ENCODE measurements around the gene KLK13. TPM values are rescaled to one million over a fixed set of nuclear protein-coding genes. Genes with fewer than 3 reads are reported as not detected.

The KLK13 gene
- polyA plus RNA-seq, 2 of the 4 experiments (the other 2 are of a cell fraction), result not detected

GRCh38 chr19:51034704-51035103 is 30.2 kb downstream of the KLK13 start, which contains the start of gene KLK12:
Gene KLK12 (minus strand): TSS chr19:51035002. CDS start chr19:51034621, 381 bp downstream.
- ChIA-PET POLR2A (no interaction called here), CTCF (interaction anchor here (1.1 to 1.7 kb wide), 3 partner anchors 12 to 60 kb away, joined by 3 to 12 read pairs (median 4); no protein-coding TSS in a partner anchor)
- WGBS (ENCODE audit: missing lambda C conversion rate), result 27% methylated on average over 11 of the region's 11 CpGs
- Histone ChIP-seq H3K4me1 (no peaks in the 10 kb centered on the region), H3K4me3 (no peak within 1 kb of the TSS), H3K27ac (no peak within 1 kb of the TSS), H3K4me2 (no peak within 1 kb of the TSS), H3K9me3 (no peaks in the 10 kb centered on the region)
- ATAC-seq (peak in 1 of 2 experiments; percentile 36; a peak in 2 of 6 replicates), FAIRE-seq (no peak), DNase-seq (ENCODE audit: low read depth in 1 of 2, low spot score in 1 of 2) (no peak)
- no peak for TF ChIP-seq KDM5A (IDR thresholded peaks at IDR 0.05)
- no peak for TF ChIP-seq NR3C1 (IDR thresholded peaks at IDR 0.05)

- no peak overlapping the region for H3K4me3 ChIP-seq
- POLR2A ChIA-PET, result no interaction called here
- H3K4me2 ChIP-seq, result no peak overlapping the region
- CTCF ChIA-PET, result interaction anchor here (1.6 to 2.4 kb wide), 2 partner anchors 11 to 15 kb away, joined by 3 to 9 read pairs; no protein-coding TSS in a partner anchor
- no peak for DNase-seq (ENCODE audit: low read depth in 1 of 2, low spot score in 1 of 2)
- no peaks in the 10 kb centered on the region for H3K9me3 ChIP-seq
- 68% methylated on average over 27 of the region's 28 CpGs for whole genome bisulfite sequencing (ENCODE audit: missing lambda C conversion rate)
- no peak for TF ChIP-seq NFE2L2 (conservative IDR thresholded peaks at IDR 0.05; ENCODE audit: low read length)
- no peak for TF ChIP-seq HDAC2 (IDR thresholded peaks at IDR 0.05)
- H3K27ac ChIP-seq, result no peak overlapping the region
- FAIRE-seq, result no peak
- no peaks in the 10 kb centered on the region for H3K4me1 ChIP-seq
- no peak for ATAC-seq
Observed at GRCh38 chr19:51031880-51032225, 33.0 kb downstream of the KLK13 start.

GRCh38 chr19:51031220-51031879 is 33.5 kb downstream of the KLK13 start:
- Histone ChIP-seq H3K4me1 (no peaks in the 10 kb centered on the region), H3K4me3 (no peak overlapping the region), H3K27ac (no peak overlapping the region), H3K4me2 (no peak overlapping the region), H3K9me3 (no peaks in the 10 kb centered on the region)
- ChIA-PET CTCF (interaction anchor here (1.6 to 2.4 kb wide), 2 partner anchors 10 to 14 kb away, joined by 3 to 9 read pairs; no protein-coding TSS in a partner anchor), POLR2A (no interaction called here)
- WGBS (ENCODE audit: missing lambda C conversion rate), result 40% methylated on average over 7 of the region's 7 CpGs
- FAIRE-seq (no peak), ATAC-seq (no peak), DNase-seq (ENCODE audit: low read depth in 1 of 2, low spot score in 1 of 2) (no peak)
- no peak for TF ChIP-seq BHLHE40 (IDR thresholded peaks at IDR 0.05; ENCODE audit: low read depth, low read length)
- no peak for TF ChIP-seq GATA3 (IDR thresholded peaks at IDR 0.05; ENCODE audit: borderline replicate concordance)
- TF ChIP-seq ZFP36 (IDR thresholded peaks at IDR 0.05; ENCODE audit: borderline replicate concordance, partially characterized antibody), result no peak
- no peak for TF ChIP-seq HEYL (CRISPR knock-in tag; IDR thresholded peaks at IDR 0.05)
- no peak for TF ChIP-seq MAX (IDR thresholded peaks at IDR 0.05)
- no peak for TF ChIP-seq CHD2 (IDR thresholded peaks at IDR 0.05; ENCODE audit: low read length, partially characterized antibody)

- Histone ChIP-seq H3K4me2 (no peak overlapping the region), H3K4me1 (no peaks in the 10 kb centered on the region), H3K9me3 (no peaks in the 10 kb centered on the region), H3K4me3 (no peak overlapping the region), H3K27ac (no peak overlapping the region)
- CTCF ChIA-PET, result interaction anchor here (2.4 to 3.0 kb wide), 2 partner anchors 10 to 14 kb away, joined by 9 to 14 read pairs; no protein-coding TSS in a partner anchor
- no peak for ATAC-seq
- no peak for TF ChIP-seq SMC3 (IDR thresholded peaks at IDR 0.05)
- TF ChIP-seq HES2 (IDR thresholded peaks at IDR 0.05), result no peak
- TF ChIP-seq REST (IDR thresholded peaks at IDR 0.05), result no peak
- TF ChIP-seq ZSCAN20 (CRISPR knock-in tag; IDR thresholded peaks at IDR 0.05), result no peak
- TF ChIP-seq ZC3H11A (IDR thresholded peaks at IDR 0.05), result no peak
- TF ChIP-seq EHMT2 (IDR thresholded peaks at IDR 0.05; ENCODE audit: low read depth), result no peak
- TF ChIP-seq FOSB (CRISPR knock-in tag; IDR thresholded peaks at IDR 0.05), result no peak
- TF ChIP-seq NPAS2 (CRISPR knock-in tag; IDR thresholded peaks at IDR 0.05; ENCODE audit: borderline replicate concordance), result no peak
- TF ChIP-seq ATOH8 (CRISPR knock-in tag; IDR thresholded peaks at IDR 0.05; ENCODE audit: low read depth), result no peak
- TF ChIP-seq BCL3 (IDR thresholded peaks at IDR 0.05), result no peak
- TF ChIP-seq ZFP36 (IDR thresholded peaks at IDR 0.05; ENCODE audit: borderline replicate concordance, partially characterized antibody), result no peak
- no peak for TF ChIP-seq HOXB5 (CRISPR knock-in tag; IDR thresholded peaks at IDR 0.05)
- no peak for TF ChIP-seq EP300 (IDR thresholded peaks at IDR 0.05)
- TF ChIP-seq JUN (IDR thresholded peaks at IDR 0.05), result no peak
- TF ChIP-seq ZNF302 (CRISPR knock-in tag; IDR thresholded peaks at IDR 0.05), result no peak
- no peak for TF ChIP-seq CHD2 (IDR thresholded peaks at IDR 0.05; ENCODE audit: low read length, partially characterized antibody)
- no peak for TF ChIP-seq MYC (IDR thresholded peaks at IDR 0.05; ENCODE audit: borderline replicate concordance, low read length)
- POLR2A ChIA-PET, result no interaction called here
- no peak for DNase-seq (ENCODE audit: low read depth in 1 of 2, low spot score in 1 of 2)
- no peak for FAIRE-seq
- WGBS (ENCODE audit: missing lambda C conversion rate), result 50% methylated on average over 12 of the region's 13 CpGs
Observed at GRCh38 chr19:51030631-51031030, 34.3 kb downstream of the KLK13 start.

Data from A549 (cell line).